Fibroblast of the aortic adventitia (primary cell): ENCODE measurements around the gene ZNF740. TPM values are rescaled to one million over a fixed set of nuclear protein-coding genes. Genes with fewer than 3 reads are reported as not detected.
"Not testable (repeated sequence)": the region's sequence is repeated elsewhere in the genome, so short reads cannot be mapped to it uniquely, and the experiment has no call there.

Experiments
- DNase-seq: peaks from one replicate; pipeline ENCODE4 v3.0.0-alpha.2; 2010; ENCODE audit warnings: low read depth
- H3K4me3 ChIP-seq: 2 replicates; pipeline ENCODE4 v1.5.1; 2011; ENCODE audit warnings: low read depth, mild to moderate bottlenecking, control low read depth, low read length, moderate library complexity
- CTCF ChIP-seq: IDR thresholded peaks from 2 replicates; pipeline ENCODE4 v1.5.1; 2011; ENCODE audit warnings: mild to moderate bottlenecking, low read length, control low read depth, inconsistent platforms; ENCODE audit not compliant: insufficient read depth
- total RNA-seq: library from RNA; depleted of rRNA; stranded (reverse); fragments of >200 nt; gene quantifications from 2 replicates; pipeline ENCODE4 v1.2.3, GENCODE V29; 2012; ENCODE audit warnings: low replicate concordance

Gene ZNF740
- total RNA-seq, 1 donor: 12.6 TPM

- no peak for DNase-seq
- no peak overlapping the region for H3K4me3 ChIP-seq
- no peak for TF ChIP-seq CTCF
Measured at GRCh38 chr12:53199700-53200099, 19.2 kb downstream of the ZNF740 start.

- no peak for TF ChIP-seq CTCF
Measured at GRCh38 chr12:53200107-53200457, 19.6 kb downstream of the ZNF740 start.

GRCh38 chr12:53200458-53201176 is 20.1 kb downstream of the ZNF740 start:
- no peak for TF ChIP-seq CTCF
- H3K4me3 ChIP-seq: no peak overlapping the region
- peak; percentile 45 for DNase-seq

More at GRCh38 chr12:53200107-53200457, 19.6 kb downstream of the ZNF740 start:
- H3K4me3 ChIP-seq: no peak overlapping the region
- DNase-seq: no peak

- TF ChIP-seq CTCF: no peak
- H3K4me3 ChIP-seq: no peak overlapping the region
- no peak for DNase-seq
Measured at GRCh38 chr12:53201177-53201541, 20.6 kb downstream of the ZNF740 start.

GRCh38 chr12:53201639-53202038 is 21.1 kb downstream of the ZNF740 start:
- H3K4me3 ChIP-seq: no peak overlapping the region
- DNase-seq: no peak
- no peak for TF ChIP-seq CTCF

- not testable (repeated sequence) for H3K4me3 ChIP-seq, DNase-seq
Measured at GRCh38 chr12:53202316-53202715, 21.8 kb downstream of the ZNF740 start.

- no peak for DNase-seq
- no peak overlapping the region for H3K4me3 ChIP-seq
- TF ChIP-seq CTCF: no peak
Measured at GRCh38 chr12:53204351-53204750, 23.8 kb downstream of the ZNF740 start.
